IMR-90 (cell line): ENCODE results near the gene P2RX5. TPM values are rescaled to one million over a fixed set of nuclear protein-coding genes. Genes with fewer than 3 reads are reported as not detected.

Source experiments
- ATAC-seq: fragments of 200-7000 bp; cut with Tn5 transposase; 2 replicates; pipeline ENCODE4 v1.9.1; 2020; ENCODE audit warnings: low read depth, mild to moderate bottlenecking, moderate library complexity
- BruUV-seq: library from RNA; stranded (reverse); fragments of 400-500 nt; replicated peaks from 2 replicates; lab custom pipeline; 2021; lab: Mats Ljungman, UMichigan
- CTCF ChIA-PET: fragments of 300-600 bp; formaldehyde crosslinking; extraction: SDS; loops from one replicate; lab custom pipeline; 2021; ENCODE audit warnings: antibody characterized with exemption; lab: Yijun Ruan, JAX
- POLR2A ChIA-PET: fragments of 300-600 bp; sonication (Branson Sonifier 250); formaldehyde crosslinking; loops from one replicate; lab custom pipeline; 2022; ENCODE audit warnings: antibody characterized with exemption; ENCODE audit not compliant: unreplicated experiment; lab: Charles Lee
- DNase-seq: peaks from one replicate; pipeline ENCODE4 v3.0.0; 2013
- H2AFZ ChIP-seq: replicated peaks from 2 replicates; pipeline ENCODE3; 2013; ENCODE audit warnings: low read length, mild to moderate bottlenecking; ENCODE audit not compliant: poor library complexity
- H2AK5ac ChIP-seq: 2 replicates; pipeline ENCODE4 v1.6.1; 2013; ENCODE audit warnings: low read depth, low read length, inconsistent platforms
- H2AK9ac ChIP-seq: replicated peaks from 2 replicates; pipeline ENCODE3; 2013; ENCODE audit warnings: mild to moderate bottlenecking, low read depth, low read length, moderate library complexity; ENCODE audit not compliant: poor library complexity
- H2BK120ac ChIP-seq: 2 replicates; pipeline ENCODE4 v1.6.1; 2013; ENCODE audit warnings: low read depth, low read length, inconsistent platforms
- H2BK15ac ChIP-seq: 3 replicates; pipeline ENCODE4 v1.6.1; 2013; ENCODE audit warnings: low read depth, low read length, inconsistent platforms
- H2BK20ac ChIP-seq: 2 replicates; pipeline ENCODE4 v1.6.1; 2013; ENCODE audit warnings: low read depth, mild to moderate bottlenecking, inconsistent platforms, low read length, moderate library complexity
- H2BK5ac ChIP-seq: 2 replicates; pipeline ENCODE4 v1.6.1; 2013; ENCODE audit warnings: mild to moderate bottlenecking, low read depth, low read length, inconsistent platforms; ENCODE audit not compliant: poor library complexity, severe bottlenecking
- H3K14ac ChIP-seq: replicated peaks from 2 replicates; pipeline ENCODE4 v1.6.1; 2013; ENCODE audit warnings: low read depth, low read length, inconsistent platforms
- H3K18ac ChIP-seq: 2 replicates; pipeline ENCODE4 v1.6.1; 2013; ENCODE audit warnings: low read depth, low read length, control low read depth
- H3K23ac ChIP-seq: 2 replicates; pipeline ENCODE4 v1.6.1; 2013; ENCODE audit warnings: low read depth, low read length, inconsistent platforms
- H3K27ac ChIP-seq: 2 replicates; pipeline ENCODE4 v1.5.1; 2013; ENCODE audit warnings: mild to moderate bottlenecking, control low read depth, low read length; ENCODE audit not compliant: insufficient read depth
- H3K27me3 ChIP-seq: 2 replicates; pipeline ENCODE4 v1.6.1; 2013; ENCODE audit warnings: low read length; ENCODE audit not compliant: control insufficient read depth, insufficient read depth
- H3K36me3 ChIP-seq: 2 replicates; pipeline ENCODE4 v1.6.1; 2013; ENCODE audit warnings: low read length, mixed read lengths; ENCODE audit not compliant: control insufficient read depth, insufficient read depth
- H3K4ac ChIP-seq: 2 replicates; pipeline ENCODE4 v1.6.1; 2013; ENCODE audit warnings: low read depth, low read length, inconsistent platforms
- H3K4me1 ChIP-seq: 2 replicates; pipeline ENCODE4 v1.6.1; 2013; ENCODE audit warnings: low read length, mixed read lengths; ENCODE audit not compliant: control insufficient read depth, insufficient read depth
- H3K4me2 ChIP-seq: 2 replicates; pipeline ENCODE4 v1.6.1; 2013; ENCODE audit warnings: low read depth, mild to moderate bottlenecking, control low read depth, low read length, moderate library complexity
- H3K4me3 ChIP-seq: 2 replicates; pipeline ENCODE4 v1.5.1; 2013; ENCODE audit warnings: low read depth, mild to moderate bottlenecking, control low read depth, low read length, moderate library complexity; ENCODE audit not compliant: insufficient read depth
- H3K56ac ChIP-seq: 2 replicates; pipeline ENCODE4 v1.6.1; 2013; ENCODE audit warnings: low read length, inconsistent platforms; ENCODE audit not compliant: insufficient read depth; ENCODE audit errors: extremely low read depth
- H3K79me1 ChIP-seq, 2 experiments: 2 replicates each; pipeline ENCODE4 v1.6.1; 2013; ENCODE audit warnings: low read length in 2 of 2, inconsistent platforms in 1 of 2, low read depth in 1 of 2
- H3K9ac ChIP-seq: 2 replicates; pipeline ENCODE4 v1.6.1; 2013; ENCODE audit warnings: low read depth, low read length, control low read depth
- H3K9me1 ChIP-seq: 2 replicates; pipeline ENCODE4 v1.6.1; 2013; ENCODE audit warnings: low read length, inconsistent platforms; ENCODE audit not compliant: insufficient read depth
- H3K9me3 ChIP-seq: 2 replicates; pipeline ENCODE4 v1.6.1; 2013; ENCODE audit warnings: low read length; ENCODE audit not compliant: control insufficient read depth, insufficient read depth
- H4K20me1 ChIP-seq: 2 replicates; pipeline ENCODE4 v1.6.1; 2013; ENCODE audit warnings: low read length, inconsistent platforms; ENCODE audit not compliant: insufficient read depth
- H4K5ac ChIP-seq: 2 replicates; pipeline ENCODE4 v1.6.1; 2013; ENCODE audit warnings: mild to moderate bottlenecking, low read depth, low read length, control low read depth
- H4K8ac ChIP-seq, 2 experiments: 2 replicates each; pipeline ENCODE4 v1.6.1; 2013; ENCODE audit warnings: low read depth in 2 of 2, low read length in 2 of 2, control low read depth in 1 of 2, inconsistent platforms in 1 of 2
- H4K91ac ChIP-seq: 2 replicates; pipeline ENCODE4 v1.6.1; 2013; ENCODE audit warnings: low read depth, low read length, inconsistent platforms; ENCODE audit not compliant: insufficient read depth
- BHLHE40 ChIP-seq: fragments of 150-350 bp; IDR thresholded peaks from 2 replicates; pipeline ENCODE4 v1.6.1; 2016; ENCODE audit warnings: mild to moderate bottlenecking, low read depth, low read length
- CEBPB ChIP-seq: IDR thresholded peaks from 2 replicates; pipeline ENCODE4 v1.6.1; 2012; ENCODE audit warnings: low read depth, low read length, improper control_type of control experiment
- CHD1 ChIP-seq: IDR thresholded peaks from 2 replicates; pipeline ENCODE4 v1.6.1; 2012; ENCODE audit warnings: low read depth, low read length, improper control_type of control experiment
- FOS ChIP-seq: fragments of 150-350 bp; IDR thresholded peaks from 2 replicates; pipeline ENCODE4 v1.6.1; 2016; ENCODE audit warnings: low read depth, low read length
- MAFK ChIP-seq: IDR thresholded peaks from 2 replicates; pipeline ENCODE4 v1.6.1; 2012; ENCODE audit warnings: low read depth, low read length, improper control_type of control experiment
- MAZ ChIP-seq: IDR thresholded peaks from 2 replicates; pipeline ENCODE4 v1.6.1; 2012; ENCODE audit warnings: low read depth, mild to moderate bottlenecking, low read length, improper control_type of control experiment, moderate library complexity, borderline replicate concordance
- MXI1 ChIP-seq: IDR thresholded peaks from 2 replicates; pipeline ENCODE4 v1.6.1; 2012; ENCODE audit warnings: low read depth, mild to moderate bottlenecking, low read length, moderate library complexity, borderline replicate concordance
- NFE2L2 ChIP-seq: fragments of 150-350 bp; IDR thresholded peaks from 2 replicates; pipeline ENCODE4 v1.6.1; 2016; ENCODE audit warnings: low read depth, mild to moderate bottlenecking, low read length
- POLR2A ChIP-seq: IDR thresholded peaks from 2 replicates; pipeline ENCODE4 v1.6.1; 2012; ENCODE audit warnings: mild to moderate bottlenecking, low read depth, low read length
- RAD21 ChIP-seq: IDR thresholded peaks from 2 replicates; pipeline ENCODE4 v1.6.1; 2012; ENCODE audit warnings: low read length, improper control_type of control experiment
- RCOR1 ChIP-seq: IDR thresholded peaks from 2 replicates; pipeline ENCODE4 v1.6.1; 2012; ENCODE audit warnings: mild to moderate bottlenecking, low read length, improper control_type of control experiment; ENCODE audit not compliant: insufficient replicate concordance
- RFX5 ChIP-seq: IDR thresholded peaks from 2 replicates; pipeline ENCODE4 v1.8.0; 2012; ENCODE audit warnings: low read depth, mild to moderate bottlenecking, low read length, moderate library complexity
- SMC3 ChIP-seq: fragments of 150-350 bp; IDR thresholded peaks from 2 replicates; pipeline ENCODE4 v1.6.1; 2016; ENCODE audit warnings: low read depth, mild to moderate bottlenecking, antibody characterized with exemption, low read length, moderate library complexity
- whole genome bisulfite sequencing, 2 experiments: methylation state at CpG; one replicate each; pipeline versions ENCODE4 v1.1.5 to v1.1.7; 2013; ENCODE audit warnings: missing lambda C conversion rate in 2 of 2; ENCODE audit not compliant: insufficient read length in 1 of 2; ENCODE audit errors: extremely low coverage in 2 of 2; 5-methylcytosine and 5-hydroxymethylcytosine counted together
- dilution Hi-C: fragments of 300-500 bp; cut with HindIII; formaldehyde crosslinking; loops from one replicate; pipeline ENCODE4 v1.14.3; 2018; ENCODE audit warnings: low sequenced_read_pairs; ENCODE audit not compliant: unreplicated experiment
- in situ Hi-C: fragments of 300-500 bp; cut with MboI; formaldehyde crosslinking; loops from 3 replicates; pipeline ENCODE4 v1.14.3; 2019; ENCODE audit warnings: low sequenced_read_pairs, inconsistent platforms, mixed read lengths
- intact Hi-C: fragments of 100-400 bp; cut with micrococcal nuclease; formaldehyde crosslinking; loops from 2 replicates; pipeline ENCODE4 v1.10.0; 2022
- polyA plus RNA-seq, 3 experiments: library from polyadenylated mRNA; depleted of rRNA; stranded (reverse); fragments of >200 nt; gene quantifications; 2 replicates each; pipeline ENCODE4 v1.2.3, GENCODE V29; 2012; ENCODE audit warnings: low replicate concordance in 1 of 3
- total RNA-seq: library from RNA; depleted of rRNA; stranded (reverse); fragments of >200 nt; gene quantifications from 2 replicates; pipeline ENCODE4 v1.2.3, GENCODE V29; 2012
- TF ChIP-seq, protein P1 (sequence below): fragments of 150-350 bp; IDR thresholded peaks from 2 replicates; pipeline ENCODE4 v1.6.1; 2017; ENCODE audit warnings: mild to moderate bottlenecking, antibody characterized with exemption, low read length, low read depth
- TF ChIP-seq, protein P2 (sequence below): conservative IDR thresholded peaks from 2 replicates; pipeline ENCODE4 v1.5.1; 2012; ENCODE audit warnings: mild to moderate bottlenecking, low read depth, low read length, improper control_type of control experiment

The P2RX5 gene
- total and polyA plus RNA-seq, 2 of the 4 experiments (the other 2 are of a cell fraction) = 1.8 to 3.7 TPM

DNA sequence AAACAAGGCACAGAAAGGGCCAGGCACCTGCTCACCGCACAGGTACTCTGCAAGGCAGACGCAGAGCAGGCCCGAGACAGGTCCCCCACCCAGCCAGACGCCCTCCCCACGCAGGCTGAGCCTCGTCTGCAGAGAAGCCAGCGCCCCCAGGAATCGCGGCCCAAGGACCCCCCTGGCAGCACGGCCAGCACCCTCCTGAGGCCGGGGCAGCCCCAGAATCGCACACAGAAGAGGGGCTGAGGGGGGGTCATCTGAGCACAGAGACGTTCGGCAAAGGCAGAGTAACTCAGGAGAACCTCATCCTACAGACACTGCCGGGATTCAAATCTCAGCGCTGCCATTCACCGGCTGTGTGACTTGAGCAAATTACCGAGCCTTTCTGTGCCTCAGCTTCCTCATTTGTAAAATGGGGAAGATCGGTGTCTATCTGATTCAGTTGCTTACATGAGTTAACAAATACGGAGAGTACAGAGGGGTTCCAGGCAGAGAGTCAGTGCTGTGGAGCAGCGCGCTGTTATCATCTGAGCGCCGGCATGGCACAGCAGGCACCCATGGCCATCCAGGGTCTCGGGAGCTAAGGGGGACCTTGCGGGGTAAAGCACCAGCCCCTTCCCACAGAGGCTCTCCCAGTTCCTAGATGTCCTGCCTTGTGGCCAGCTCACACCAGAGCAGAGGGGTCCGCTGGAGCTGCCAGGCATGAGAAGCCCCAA lies 17.0 kb downstream of the P2RX5 start:
- Histone ChIP-seq H3K9me3 (no peaks in the 10 kb centered on the region), H3K36me3 (no peaks in the 10 kb centered on the region), H3K9ac (no peak overlapping the region), H3K14ac (no peak overlapping the region), H2AFZ (no peak overlapping the region), H3K79me1 (no peaks in the 10 kb centered on the region), H4K5ac (no peak overlapping the region), H3K4me3 (no peak overlapping the region), H2BK15ac (no peak overlapping the region), H4K20me1 (no peaks in the 10 kb centered on the region), H2BK5ac (no peak overlapping the region), H3K27ac (no peak overlapping the region), H3K4me1 (no peaks in the 10 kb centered on the region), H2BK20ac (no peak overlapping the region), H2AK9ac (no peak overlapping the region), H4K91ac (no peak overlapping the region), H3K4ac (no peak overlapping the region), H3K9me1 (no peaks in the 10 kb centered on the region), H2BK120ac (no peak overlapping the region), H3K4me2 (no peak overlapping the region), H3K18ac (no peak overlapping the region), H3K23ac (no peak overlapping the region), H4K8ac (no peak overlapping the region), H3K56ac (no peak overlapping the region), H2AK5ac (no peak overlapping the region), H3K27me3 (peaks cover 2% of the 10 kb centered on the region; the same call in 1 of the 2 replicates)
- TF ChIP-seq, protein P1, sequence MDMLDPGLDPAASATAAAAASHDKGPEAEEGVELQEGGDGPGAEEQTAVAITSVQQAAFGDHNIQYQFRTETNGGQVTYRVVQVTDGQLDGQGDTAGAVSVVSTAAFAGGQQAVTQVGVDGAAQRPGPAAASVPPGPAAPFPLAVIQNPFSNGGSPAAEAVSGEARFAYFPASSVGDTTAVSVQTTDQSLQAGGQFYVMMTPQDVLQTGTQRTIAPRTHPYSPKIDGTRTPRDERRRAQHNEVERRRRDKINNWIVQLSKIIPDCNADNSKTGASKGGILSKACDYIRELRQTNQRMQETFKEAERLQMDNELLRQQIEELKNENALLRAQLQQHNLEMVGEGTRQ = no peak
- no peak for TF ChIP-seq SMC3
- TF ChIP-seq RCOR1 = no peak
- TF ChIP-seq, protein P2, sequence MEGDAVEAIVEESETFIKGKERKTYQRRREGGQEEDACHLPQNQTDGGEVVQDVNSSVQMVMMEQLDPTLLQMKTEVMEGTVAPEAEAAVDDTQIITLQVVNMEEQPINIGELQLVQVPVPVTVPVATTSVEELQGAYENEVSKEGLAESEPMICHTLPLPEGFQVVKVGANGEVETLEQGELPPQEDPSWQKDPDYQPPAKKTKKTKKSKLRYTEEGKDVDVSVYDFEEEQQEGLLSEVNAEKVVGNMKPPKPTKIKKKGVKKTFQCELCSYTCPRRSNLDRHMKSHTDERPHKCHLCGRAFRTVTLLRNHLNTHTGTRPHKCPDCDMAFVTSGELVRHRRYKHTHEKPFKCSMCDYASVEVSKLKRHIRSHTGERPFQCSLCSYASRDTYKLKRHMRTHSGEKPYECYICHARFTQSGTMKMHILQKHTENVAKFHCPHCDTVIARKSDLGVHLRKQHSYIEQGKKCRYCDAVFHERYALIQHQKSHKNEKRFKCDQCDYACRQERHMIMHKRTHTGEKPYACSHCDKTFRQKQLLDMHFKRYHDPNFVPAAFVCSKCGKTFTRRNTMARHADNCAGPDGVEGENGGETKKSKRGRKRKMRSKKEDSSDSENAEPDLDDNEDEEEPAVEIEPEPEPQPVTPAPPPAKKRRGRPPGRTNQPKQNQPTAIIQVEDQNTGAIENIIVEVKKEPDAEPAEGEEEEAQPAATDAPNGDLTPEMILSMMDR = no peak
- no peak for TF ChIP-seq RFX5
- no peak for TF ChIP-seq CHD1
- TF ChIP-seq MAFK = no peak
- no peak for TF ChIP-seq NFE2L2
- no peak for TF ChIP-seq MAZ
- no peak for TF ChIP-seq POLR2A
- no peak for TF ChIP-seq MXI1
- no peak for TF ChIP-seq CEBPB
- no peak for TF ChIP-seq BHLHE40
- no peak for TF ChIP-seq RAD21
- no peak for TF ChIP-seq FOS
- intact Hi-C loops (no loop called here), dilution Hi-C loops (no loop called here), in situ Hi-C loops (no loop called here)
- DNase-seq = no peak
- ChIA-PET POLR2A (no interaction called here), CTCF (interaction anchor here (0.6 kb wide), 1 partner anchor 106 kb away, joined by 5 read pairs; no protein-coding TSS in a partner anchor)
- WGBS, 2 experiments = 88% methylated on average over 6 of the region's 27 CpGs; no CpG with 5 or more reads in 1 of the 2 experiments
- ATAC-seq = no peak
- no TSS peak for BruUV-seq
